Lower leg skin (tissue), 4 donors: ENCODE measurements around the gene VEGFC. TPM values are rescaled to one million over a fixed set of nuclear protein-coding genes. Genes with fewer than 3 reads are reported as not detected.

Source experiments
- DNase-seq, 2 donors: peaks; one replicate each; pipeline ENCODE4 v3.0.0-alpha.2; 2019; ENCODE audit warnings: low spot score in 2 of 2
- H3K4me3 ChIP-seq: fragments of 200-600 bp; sonication (generic); 2 replicates; pipeline ENCODE4 v1.5.1; 2017; ENCODE audit warnings: mild to moderate bottlenecking, low read depth; ENCODE audit not compliant: poor library complexity, severe bottlenecking
- CTCF ChIP-seq, 3 donors: fragments of 450-650 bp; IDR thresholded peaks; one replicate each; pipeline ENCODE4 v1.5.1; 2016; ENCODE audit warnings: antibody characterized with exemption in 3 of 3, mild to moderate bottlenecking in 3 of 3, moderate library complexity in 2 of 3
- POLR2A ChIP-seq, 2 donors: fragments of 450-650 bp; IDR thresholded peaks; one replicate each; pipeline ENCODE4 v1.6.1; 2016 to 2017; ENCODE audit warnings: antibody characterized with exemption in 2 of 2, mild to moderate bottlenecking in 1 of 2, moderate library complexity in 1 of 2
- WGBS, 2 donors: methylation state at CpG; one replicate each; pipeline ENCODE4 v1.1.5; 2018; 5-methylcytosine and 5-hydroxymethylcytosine counted together
- intact Hi-C: fragments of 100-400 bp; cut with DNase I; formaldehyde crosslinking; loops from one replicate; pipeline ENCODE4 v1.15.0; 2023; ENCODE audit warnings: low total_unique reads
- total RNA-seq, 4 donors: library from RNA; depleted of rRNA; stranded (reverse); fragments of >200 nt; gene quantifications; one replicate each; pipeline ENCODE4 v1.1.0, GENCODE V29; 2016

The VEGFC gene
- total RNA-seq, 4 donors from 2014 or later = 1.4 to 6.1 (median 3.2) TPM

- 80 to 87% methylated on average over 3 of the region's 3 CpGs for WGBS, 2 donors
Measured at GRCh38 chr4:176641237-176641636, 151.5 kb downstream of the VEGFC start.

GRCh38 chr4:176638992-176639391, 153.7 kb downstream of the VEGFC start:
- DNase-seq = no peak
- H3K4me3 ChIP-seq = no peak overlapping the region
- intact Hi-C loops = no loop called here
- TF ChIP-seq CTCF (IDR thresholded peaks at IDR 0.05) (no peak), POLR2A (IDR thresholded peaks at IDR 0.05) (no peak)
- WGBS, 2 donors = 80 to 89% methylated on average over 2 of the region's 2 CpGs

More at GRCh38 chr4:176641237-176641636, 151.5 kb downstream of the VEGFC start:
- no peak overlapping the region for H3K4me3 ChIP-seq
- no peak for TF ChIP-seq CTCF (IDR thresholded peaks at IDR 0.05)
- TF ChIP-seq POLR2A (IDR thresholded peaks at IDR 0.05) = no peak
- intact Hi-C loops = no loop called here
- DNase-seq = no peak

GRCh38 chr4:176636292-176636691, 156.4 kb downstream of the VEGFC start:
- no peak for TF ChIP-seq CTCF (IDR thresholded peaks at IDR 0.05)
- TF ChIP-seq POLR2A (IDR thresholded peaks at IDR 0.05) = no peak
- intact Hi-C loops = no loop called here
- no peak overlapping the region for H3K4me3 ChIP-seq
- WGBS, 2 donors = 89 to 95% methylated on average over 1 of the region's 1 CpG
- no peak for DNase-seq

GRCh38 chr4:176635372-176636261, 157.1 kb downstream of the VEGFC start:
- no peak for DNase-seq
- 40 to 52% methylated on average over 8 of the region's 8 CpGs for WGBS, 2 donors
- TF ChIP-seq POLR2A (IDR thresholded peaks at IDR 0.05) (no peak), CTCF (IDR thresholded peaks at IDR 0.05) (no peak)
- no peak overlapping the region for H3K4me3 ChIP-seq
- intact Hi-C loops = no loop called here
